HepG2 (cell line): ENCODE results near the gene USP7. TPM values are rescaled to one million over a fixed set of nuclear protein-coding genes. Genes with fewer than 3 reads are reported as not detected.
A peak's percentile ranks its signal among the peaks of the same experiment; 100 is the strongest.

Experiments
- ATAC-seq: fragments of 200-7000 bp; cut with Tn5 transposase; 3 replicates; pipeline ENCODE4 v1.9.1; 2020; ENCODE audit warnings: mild to moderate bottlenecking, moderate library complexity
- BruUV-seq: library from RNA; stranded (reverse); fragments of 400-500 nt; replicated peaks from 2 replicates; lab custom pipeline; 2021; lab: Mats Ljungman, UMichigan
- CTCF ChIA-PET: fragments of 300-600 bp; formaldehyde crosslinking; extraction: SDS; loops from one replicate; lab custom pipeline; 2021; ENCODE audit warnings: low total read pairs, inconsistent platforms, low intra/inter-chr PET ratio; lab: Yijun Ruan, JAX
- POLR2A ChIA-PET: fragments of 350-600 bp; sonication (Branson Sonifier 250); formaldehyde crosslinking; loops from one replicate; lab custom pipeline; 2020; ENCODE audit warnings: antibody characterized with exemption, inconsistent platforms; lab: Yijun Ruan, JAX
- DNase-seq: peaks from one replicate; pipeline ENCODE4 v3.0.0-alpha.2; 2015; ENCODE audit warnings: low spot score
- FAIRE-seq: peaks from 3 replicates; lab custom pipeline; 2011; peaks lifted over from hg19 to GRCh38; lab: Jason Lieb, UNC
- H2AFZ ChIP-seq: one replicate; pipeline ENCODE4 v1.6.1; 2011; ENCODE audit warnings: low read length, inconsistent platforms
- H3K27ac ChIP-seq: fragments of 300-600 bp; 3 replicates; pipeline ENCODE4 v1.8.0; 2011; ENCODE audit warnings: mixed run types, mild to moderate bottlenecking, mixed read lengths, low read length, inconsistent platforms; ENCODE audit not compliant: insufficient read depth; ENCODE audit errors: extremely low read length
- H3K27me3 ChIP-seq, 2 experiments: fragments of 200-600 bp in 1 of 2; 2 replicates in 1 of 2; 3 replicates in 1 of 2; pipeline versions ENCODE4 v1.6.0 to v1.8.0; 2011; ENCODE audit warnings: low read length in 2 of 2, mild to moderate bottlenecking in 2 of 2, moderate library complexity in 2 of 2, inconsistent platforms in 1 of 2; ENCODE audit not compliant: insufficient read depth in 2 of 2, control insufficient read depth in 1 of 2
- H3K36me3 ChIP-seq, 2 experiments: fragments of 200-600 bp in 1 of 2; replicated peaks in 1 of 2; 2 replicates in 1 of 2; 3 replicates in 1 of 2; pipeline versions ENCODE4 v1.5.1 to v1.8.0; 2011; ENCODE audit warnings: low read length in 2 of 2, inconsistent platforms in 1 of 2; ENCODE audit not compliant: insufficient read depth in 2 of 2, control insufficient read depth in 1 of 2
- H3K4me1 ChIP-seq: 2 replicates; pipeline ENCODE4 v1.5.1; 2012; ENCODE audit warnings: low read length, inconsistent platforms; ENCODE audit not compliant: insufficient read depth
- H3K4me2 ChIP-seq: 2 replicates; pipeline ENCODE4 v1.6.0; 2011; ENCODE audit warnings: low read depth, low read length, inconsistent platforms
- H3K4me3 ChIP-seq, 3 experiments: fragments of 200-600 bp in 1 of 3; sonication (generic), shearing (Covaris generic) in 1 of 3; replicated peaks in 1 of 3; 2 replicates each; pipeline ENCODE4 v1.5.1; 2011 to 2016; ENCODE audit warnings: low read length in 3 of 3, inconsistent platforms in 2 of 3, low read depth in 2 of 3, mild to moderate bottlenecking in 2 of 3, control low read depth in 1 of 3, mixed read lengths in 1 of 3; ENCODE audit not compliant: insufficient read depth in 1 of 3
- H3K79me2 ChIP-seq: one replicate; pipeline ENCODE4 v1.6.1; 2011; ENCODE audit warnings: low read length, inconsistent platforms; ENCODE audit not compliant: insufficient read depth
- H3K9ac ChIP-seq: 2 replicates; pipeline ENCODE4 v1.6.0; 2011; ENCODE audit warnings: mild to moderate bottlenecking, low read depth, low read length, inconsistent platforms; ENCODE audit not compliant: insufficient read depth
- H3K9me3 ChIP-seq: 2 replicates; pipeline ENCODE4 v1.5.1; 2012; ENCODE audit warnings: mild to moderate bottlenecking, low read length
- H4K20me1 ChIP-seq: 2 replicates; pipeline ENCODE4 v1.6.0; 2011; ENCODE audit warnings: inconsistent platforms, mild to moderate bottlenecking, low read length, moderate library complexity; ENCODE audit not compliant: insufficient read depth
- AKAP8 ChIP-seq: sonication (generic); formaldehyde crosslinking; IDR thresholded peaks from 2 replicates; pipeline ENCODE4 v1.5.1; 2020; ENCODE audit warnings: mild to moderate bottlenecking, missing genetic modification reagents
- HMG20B ChIP-seq: conservative IDR thresholded peaks from 2 replicates; pipeline ENCODE4 v1.6.1; 2016; ENCODE audit warnings: missing genetic modification reagents, missing compliant biosample characterization
- HOXA5 ChIP-seq: sonication (generic); formaldehyde crosslinking; IDR thresholded peaks from 2 replicates; pipeline ENCODE4 v1.4.0; 2020; ENCODE audit warnings: missing genetic modification reagents
- NCOA5 ChIP-seq: sonication (generic); formaldehyde crosslinking; IDR thresholded peaks from 2 replicates; pipeline ENCODE4 v1.4.0; 2020; ENCODE audit warnings: missing genetic modification reagents
- NFYB ChIP-seq: sonication (generic); formaldehyde crosslinking; IDR thresholded peaks from 2 replicates; pipeline ENCODE4 v1.4.0; 2020; ENCODE audit warnings: missing genetic modification reagents
- NR2F6 ChIP-seq, 2 experiments: IDR thresholded peaks; 2 replicates each; pipeline ENCODE4 v1.6.1; 2016; ENCODE audit warnings: antibody characterized with exemption in 1 of 2, mild to moderate bottlenecking in 1 of 2
- RNF2 ChIP-seq: fragments of 450-650 bp; conservative IDR thresholded peaks from 2 replicates; pipeline ENCODE4 v1.6.1; 2016; ENCODE audit warnings: low read depth
- SKI ChIP-seq: fragments of 450-650 bp; IDR thresholded peaks from one replicate; pipeline ENCODE4 v1.6.1; 2018; ENCODE audit warnings: mild to moderate bottlenecking; ENCODE audit not compliant: partially characterized antibody
- SP5 ChIP-seq: IDR thresholded peaks from 2 replicates; pipeline ENCODE4 v1.6.1; 2016; ENCODE audit warnings: low read depth, borderline replicate concordance
- THAP11 ChIP-seq: IDR thresholded peaks from 2 replicates; pipeline ENCODE4 v1.6.1; 2016; ENCODE audit warnings: missing biosample characterization, missing genetic modification reagents
- ZNF207 ChIP-seq: fragments of 450-650 bp; IDR thresholded peaks from 2 replicates; pipeline ENCODE4 v1.6.1; 2016; ENCODE audit warnings: antibody characterized with exemption, borderline replicate concordance
- ZNF34 ChIP-seq: sonication (generic); formaldehyde crosslinking; IDR thresholded peaks from 2 replicates; pipeline ENCODE4 v1.4.0; 2020; ENCODE audit warnings: mild to moderate bottlenecking, missing genetic modification reagents, borderline replicate concordance
- ZNF44 ChIP-seq: sonication (generic); formaldehyde crosslinking; IDR thresholded peaks from 2 replicates; pipeline ENCODE4 v1.5.1; 2020; ENCODE audit warnings: mild to moderate bottlenecking, missing genetic modification reagents
- ZNF652 ChIP-seq: IDR thresholded peaks from 2 replicates; pipeline ENCODE4 v1.6.1; 2016; ENCODE audit warnings: low read depth, borderline replicate concordance
- ZSCAN25 ChIP-seq: sonication (generic); formaldehyde crosslinking; IDR thresholded peaks from 2 replicates; pipeline ENCODE4 v1.8.0; 2022; ENCODE audit warnings: mild to moderate bottlenecking, missing genetic modification reagents
- WGBS: methylation state at CpG from one replicate; pipeline ENCODE4 v1.1.6; 2017; ENCODE audit warnings: low lambda C conversion rate; 5-methylcytosine and 5-hydroxymethylcytosine counted together
- in situ Hi-C: cut with HindIII; loops from 2 replicates; pipeline ENCODE4 v1.10.0; 2017; ENCODE audit warnings: low pct_unique_long_range_greater_than_20kb; ENCODE audit not compliant: extremely low pct_ligation_motif_present
- intact Hi-C: fragments of 100-400 bp; cut with micrococcal nuclease; formaldehyde crosslinking; loops from one replicate; pipeline ENCODE4 v1.10.0; 2022; ENCODE audit not compliant: unreplicated experiment
- polyA plus RNA-seq, 8 experiments: library from polyadenylated mRNA; depleted of rRNA in 3 of 8; stranded (reverse) in 7 of 8; unstranded in 1 of 8; fragments of >200 nt; fragmentation: Illumina TruSeq in 4 of 8; extraction: Trizol in 4 of 8; gene quantifications; 2 replicates each; pipeline versions ENCODE4 v1.2.1 to v1.2.3, GENCODE V29; 2011 to 2016; ENCODE audit warnings: low read depth in 4 of 8, missing spikeins in 1 of 8, mixed read lengths in 1 of 8; ENCODE audit not compliant: insufficient read depth in 1 of 8
- total RNA-seq, 5 experiments: library from RNA; depleted of rRNA; stranded (reverse); fragments of >200 nt; fragmentation: Illumina TruSeq; extraction: Trizol; gene quantifications; 2 replicates each; pipeline ENCODE4 v1.2.3, GENCODE V29; 2016; ENCODE audit warnings: low read depth in 1 of 5
- TF ChIP-seq, protein P1 (sequence below): sonication (generic); formaldehyde crosslinking; IDR thresholded peaks from 2 replicates; pipeline ENCODE4 v1.9.0; 2021; ENCODE audit warnings: missing genetic modification reagents, borderline replicate concordance
- TF ChIP-seq, protein P2 (sequence below): sonication (generic); formaldehyde crosslinking; IDR thresholded peaks from 2 replicates; pipeline ENCODE4 v1.5.1; 2020; ENCODE audit warnings: missing genetic modification reagents, mild to moderate bottlenecking, borderline replicate concordance

The USP7 gene
- total and polyA plus RNA-seq, 2 of the 13 experiments (the other 11 are each of a cell fraction or from before 2014, with no cell fraction given), result 52.5 to 173 TPM

DNA sequence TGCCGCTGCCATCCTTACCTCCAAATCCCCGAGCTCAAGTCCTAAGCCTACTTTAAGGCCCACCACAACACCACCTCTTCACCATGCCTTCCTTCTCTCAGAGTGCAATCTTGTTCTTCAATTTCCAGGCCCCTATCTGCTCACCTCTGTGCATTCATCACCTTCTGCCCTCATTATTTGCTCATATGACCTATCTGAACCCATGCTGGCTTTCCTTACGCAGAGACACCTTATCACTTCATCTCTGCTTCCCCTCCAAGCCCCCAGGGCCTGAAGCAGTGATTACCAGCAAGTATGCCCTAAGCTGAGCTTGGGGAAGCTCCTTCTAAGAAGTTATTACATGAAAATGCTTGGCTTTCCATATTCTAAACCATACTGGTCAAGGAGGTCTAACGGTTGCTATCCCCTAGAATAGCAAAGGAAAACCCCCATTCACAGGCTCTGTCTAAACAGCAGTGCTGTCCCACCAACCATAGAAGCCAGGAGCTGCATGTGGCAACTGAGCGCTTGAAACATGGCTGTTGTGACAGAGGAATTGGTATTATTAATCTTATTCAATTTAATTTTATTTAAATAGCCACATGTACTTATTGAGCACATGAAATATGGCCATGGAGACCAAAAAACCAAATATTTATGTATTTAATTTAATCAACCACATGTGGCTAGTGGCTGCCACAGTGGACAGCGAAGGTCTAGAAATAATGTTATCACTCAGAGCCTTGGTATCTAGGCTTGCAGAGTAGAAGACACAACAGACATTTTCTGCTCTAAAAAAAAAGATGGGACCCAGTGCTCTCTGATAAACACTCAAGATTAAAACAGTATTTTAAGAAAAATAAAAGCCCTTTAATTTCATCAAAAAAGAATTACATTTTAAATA, 13.9 kb downstream of the USP7 start:
- Histone ChIP-seq H2AFZ (no peak overlapping the region), H3K27me3 (no peaks in the 10 kb centered on the region), H3K4me1 (peaks cover 94% of the 10 kb centered on the region), H3K4me2 (peak overlapping the region; percentile 4; the same call in 1 of the 2 replicates), H3K79me2 (peaks cover 93% of the 10 kb centered on the region), H3K4me3 (no peak overlapping the region), H3K36me3 (peaks cover 0 to 5% of the 10 kb centered on the region in 2 experiments; a peak in 2 of 5 replicates), H3K27ac (peak overlapping the region; percentile 16), H4K20me1 (peaks cover 95% of the 10 kb centered on the region), H3K9ac (peak overlapping the region; percentile 1; the same call in 1 of the 2 replicates), H3K9me3 (no peaks in the 10 kb centered on the region)
- ChIA-PET CTCF (no interaction called here), POLR2A (interaction anchor here (0.8 to 1.5 kb wide), 2 partner anchors 14 to 38 kb away, joined by 3 to 4 read pairs; no protein-coding TSS in a partner anchor)
- peak; percentile 27 for ATAC-seq
- intact Hi-C loops, result loop anchor here (2.0 kb wide), 1 partner anchor 13 kb away; no protein-coding TSS in a partner anchor
- FAIRE-seq, result no peak
- DNase-seq, result no peak
- WGBS, result 63% methylated on average over 6 of the region's 6 CpGs
- no TSS peak for BruUV-seq
- in situ Hi-C loops, result no loop called here
- TF ChIP-seq SKI (no peak), RNF2 (no peak), NFYB (CRISPR knock-in tag) (no peak), HOXA5 (CRISPR knock-in tag) (no peak), HMG20B (CRISPR knock-in tag) (no peak), SP5 (CRISPR knock-in tag) (no peak), ZNF44 (CRISPR knock-in tag) (peak; percentile 74; the same call in 1 of the 2 replicates), ZNF652 (CRISPR knock-in tag) (no peak), THAP11 (CRISPR knock-in tag) (no peak), NCOA5 (CRISPR knock-in tag) (no peak), ZNF207 (no peak), ZSCAN25 (peak; percentile 36; the same call in 1 of the 2 replicates), ZNF34 (CRISPR knock-in tag) (no peak), NR2F6 (IDR thresholded peaks at IDR 0.05) (peak; percentile 39; the same call in 1 of the 2 replicates), NR2F6 (CRISPR knock-in tag; IDR thresholded peaks at IDR 0.05) (peak; percentile 21; the same call in 1 of the 2 replicates), AKAP8 (CRISPR knock-in tag) (0 out of 2 replicates have a peak, but pooled peaks have one; percentile 50)
- TF ChIP-seq, protein P1, sequence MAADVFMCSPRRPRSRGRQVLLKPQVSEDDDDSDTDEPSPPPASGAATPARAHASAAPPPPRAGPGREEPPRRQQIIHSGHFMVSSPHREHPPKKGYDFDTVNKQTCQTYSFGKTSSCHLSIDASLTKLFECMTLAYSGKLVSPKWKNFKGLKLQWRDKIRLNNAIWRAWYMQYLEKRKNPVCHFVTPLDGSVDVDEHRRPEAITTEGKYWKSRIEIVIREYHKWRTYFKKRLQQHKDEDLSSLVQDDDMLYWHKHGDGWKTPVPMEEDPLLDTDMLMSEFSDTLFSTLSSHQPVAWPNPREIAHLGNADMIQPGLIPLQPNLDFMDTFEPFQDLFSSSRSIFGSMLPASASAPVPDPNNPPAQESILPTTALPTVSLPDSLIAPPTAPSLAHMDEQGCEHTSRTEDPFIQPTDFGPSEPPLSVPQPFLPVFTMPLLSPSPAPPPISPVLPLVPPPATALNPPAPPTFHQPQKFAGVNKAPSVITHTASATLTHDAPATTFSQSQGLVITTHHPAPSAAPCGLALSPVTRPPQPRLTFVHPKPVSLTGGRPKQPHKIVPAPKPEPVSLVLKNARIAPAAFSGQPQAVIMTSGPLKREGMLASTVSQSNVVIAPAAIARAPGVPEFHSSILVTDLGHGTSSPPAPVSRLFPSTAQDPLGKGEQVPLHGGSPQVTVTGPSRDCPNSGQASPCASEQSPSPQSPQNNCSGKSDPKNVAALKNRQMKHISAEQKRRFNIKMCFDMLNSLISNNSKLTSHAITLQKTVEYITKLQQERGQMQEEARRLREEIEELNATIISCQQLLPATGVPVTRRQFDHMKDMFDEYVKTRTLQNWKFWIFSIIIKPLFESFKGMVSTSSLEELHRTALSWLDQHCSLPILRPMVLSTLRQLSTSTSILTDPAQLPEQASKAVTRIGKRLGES (CRISPR knock-in tag), result no peak
- TF ChIP-seq, protein P2, sequence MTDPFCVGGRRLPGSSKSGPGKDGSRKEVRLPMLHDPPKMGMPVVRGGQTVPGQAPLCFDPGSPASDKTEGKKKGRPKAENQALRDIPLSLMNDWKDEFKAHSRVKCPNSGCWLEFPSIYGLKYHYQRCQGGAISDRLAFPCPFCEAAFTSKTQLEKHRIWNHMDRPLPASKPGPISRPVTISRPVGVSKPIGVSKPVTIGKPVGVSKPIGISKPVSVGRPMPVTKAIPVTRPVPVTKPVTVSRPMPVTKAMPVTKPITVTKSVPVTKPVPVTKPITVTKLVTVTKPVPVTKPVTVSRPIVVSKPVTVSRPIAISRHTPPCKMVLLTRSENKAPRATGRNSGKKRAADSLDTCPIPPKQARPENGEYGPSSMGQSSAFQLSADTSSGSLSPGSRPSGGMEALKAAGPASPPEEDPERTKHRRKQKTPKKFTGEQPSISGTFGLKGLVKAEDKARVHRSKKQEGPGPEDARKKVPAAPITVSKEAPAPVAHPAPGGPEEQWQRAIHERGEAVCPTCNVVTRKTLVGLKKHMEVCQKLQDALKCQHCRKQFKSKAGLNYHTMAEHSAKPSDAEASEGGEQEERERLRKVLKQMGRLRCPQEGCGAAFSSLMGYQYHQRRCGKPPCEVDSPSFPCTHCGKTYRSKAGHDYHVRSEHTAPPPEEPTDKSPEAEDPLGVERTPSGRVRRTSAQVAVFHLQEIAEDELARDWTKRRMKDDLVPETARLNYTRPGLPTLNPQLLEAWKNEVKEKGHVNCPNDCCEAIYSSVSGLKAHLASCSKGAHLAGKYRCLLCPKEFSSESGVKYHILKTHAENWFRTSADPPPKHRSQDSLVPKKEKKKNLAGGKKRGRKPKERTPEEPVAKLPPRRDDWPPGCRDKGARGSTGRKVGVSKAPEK, result no peak
